RWPE1 (cell line): ENCODE measurements around the gene OSBP2.

ENCODE experiments used
- CTCF ChIA-PET: fragments of 350-600 bp; sonication (Branson Sonifier 250); formaldehyde crosslinking; extraction: SDS; loops from one replicate; lab custom pipeline; 2021; lab: Yijun Ruan, JAX
- POLR2A ChIA-PET: fragments of 400-600 bp; formaldehyde crosslinking; extraction: SDS; loops from one replicate; lab custom pipeline; 2020; ENCODE audit warnings: antibody characterized with exemption; ENCODE audit not compliant: low non-redundant PET; lab: Yijun Ruan, JAX
- DNase-seq: peaks from one replicate; pipeline ENCODE4 v3.0.0; 2012; ENCODE audit warnings: low spot score
- H3K27ac ChIP-seq: fragments of 450-650 bp; 2 replicates; pipeline ENCODE4 v1.5.1; 2017
- CTCF ChIP-seq: fragments of 450-650 bp; conservative IDR thresholded peaks from 2 replicates; pipeline ENCODE4 v1.5.1; 2017; ENCODE audit warnings: low read depth, mild to moderate bottlenecking

Gene OSBP2

GRCh38 chr22:30873086-30873650 lies 178.5 kb downstream of the OSBP2 start:
- no peak overlapping the region for H3K27ac ChIP-seq
- no peak for DNase-seq
- ChIA-PET CTCF (no interaction called here), POLR2A (no interaction called here)
- no peak for TF ChIP-seq CTCF

- DNase-seq = no peak
Observed at GRCh38 chr22:30873661-30874060, 179.0 kb downstream of the OSBP2 start.

GRCh38 chr22:30874431-30875370 lies 180.0 kb downstream of the OSBP2 start:
- ChIA-PET CTCF (no interaction called here), POLR2A (no interaction called here)
- DNase-seq = no peak
- no peak for TF ChIP-seq CTCF
- H3K27ac ChIP-seq = no peak overlapping the region

More at GRCh38 chr22:30873661-30874060, 179.0 kb downstream of the OSBP2 start:
- ChIA-PET CTCF (no interaction called here), POLR2A (no interaction called here)
- no peak for TF ChIP-seq CTCF
- H3K27ac ChIP-seq = no peak overlapping the region

GRCh38 chr22:30875481-30876215 lies 181.0 kb downstream of the OSBP2 start:
- ChIA-PET CTCF (no interaction called here), POLR2A (no interaction called here)
- peak overlapping the region; percentile 26 for H3K27ac ChIP-seq
- no peak for DNase-seq
- no peak for TF ChIP-seq CTCF

GRCh38 chr22:30876221-30876751 lies 181.6 kb downstream of the OSBP2 start:
- ChIA-PET POLR2A (no interaction called here), CTCF (no interaction called here)
- no peak for DNase-seq
- H3K27ac ChIP-seq = peak overlapping the region; percentile 26; the same call in 1 of the 2 replicates
- no peak for TF ChIP-seq CTCF

- DNase-seq = no peak
- ChIA-PET POLR2A (no interaction called here), CTCF (no interaction called here)
- TF ChIP-seq CTCF = no peak
- H3K27ac ChIP-seq = no peak overlapping the region
Observed at GRCh38 chr22:30876915-30877553, 182.4 kb downstream of the OSBP2 start.
